ENCODE results near the gene KCNN3. TPM values are rescaled to one million over a fixed set of nuclear protein-coding genes. Genes with fewer than 3 reads are reported as not detected.

KCNN3 gene
- total RNA-seq, 1 donor from 2014 or later: 4.3 TPM

- H3F3A ChIP-seq (ENCODE audit: low read depth): peaks cover 16% of the 10 kb centered on the region
- no peak for DNase-seq (ENCODE audit: low spot score)
- Mint-ChIP-seq H3K4me1 (peaks cover 30% of the 10 kb centered on the region), H3K4me3 (no peak overlapping the region), H3K36me3 (no peaks in the 10 kb centered on the region), H3K27ac (no peak overlapping the region), H3K27me3 (ENCODE audit: insufficient read depth, low read depth) (peaks cover 4% of the 10 kb centered on the region), H3K9me3 (no peaks in the 10 kb centered on the region)
- no peak overlapping the region for H3K4me3 ChIP-seq
- H3K4me2 ChIP-seq: no peak overlapping the region
- no peaks in the 10 kb centered on the region for H3K27me3 ChIP-seq
- H2AFZ ChIP-seq (replicated peaks): no peak overlapping the region
- no peak for TF ChIP-seq CTCF (IDR thresholded peaks at IDR 0.05)
- TF ChIP-seq EZH2 (IDR thresholded peaks at IDR 0.05): no peak
- no peak for TF ChIP-seq EZH2phosphoT487 (IDR thresholded peaks at IDR 0.05)
- H3K79me2 ChIP-seq (ENCODE audit: low read depth): no peaks in the 10 kb centered on the region
- H3K4me1 ChIP-seq: peaks cover 23% of the 10 kb centered on the region
- H3K36me3 ChIP-seq: no peaks in the 10 kb centered on the region
- H3K9ac ChIP-seq: no peak overlapping the region
- H4K20me1 ChIP-seq (ENCODE audit: low read depth): no peaks in the 10 kb centered on the region
- H3K27ac ChIP-seq: no peak overlapping the region
- H3K9me3 ChIP-seq (ENCODE audit: low read depth): no peaks in the 10 kb centered on the region
Observed at GRCh38 chr1:154837672-154838171, 32.4 kb downstream of the KCNN3 start.

DNA sequence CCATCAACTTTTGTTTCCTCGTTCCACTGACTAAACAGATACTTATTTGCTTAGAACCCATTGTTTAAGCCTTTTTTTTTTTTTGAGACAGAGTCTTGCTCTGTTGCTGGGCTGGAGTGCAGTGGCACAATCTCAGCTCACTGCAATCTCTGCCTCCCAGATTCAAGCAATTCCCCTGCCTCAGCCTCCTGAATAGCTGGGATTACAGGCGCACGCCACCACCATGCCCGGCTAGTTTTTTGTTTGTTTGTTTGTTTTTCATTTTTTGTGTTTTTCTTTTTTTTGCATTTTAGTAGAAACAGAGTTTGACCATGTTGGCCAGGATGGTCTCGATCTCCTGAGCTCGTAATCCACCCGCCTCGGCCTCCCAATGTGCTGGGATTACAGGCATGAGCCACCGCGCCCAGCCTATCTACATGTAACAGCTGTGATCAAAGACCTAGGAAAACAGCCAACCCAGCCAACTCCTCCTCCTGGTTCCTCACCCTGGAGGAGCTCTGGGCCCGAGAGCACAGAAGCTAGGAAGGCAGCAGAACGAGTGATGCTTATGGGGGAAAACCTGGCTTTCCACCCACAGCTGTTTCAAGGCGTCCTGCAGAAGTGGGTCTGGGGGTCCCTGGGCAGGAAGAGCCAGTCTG is 32.9 kb downstream of the KCNN3 start:
- H3K4me1 ChIP-seq: peaks cover 28% of the 10 kb centered on the region
- no peak overlapping the region for H3K4me3 ChIP-seq
- H3K27ac ChIP-seq: no peak overlapping the region
- H3K4me1 Mint-ChIP-seq: peaks cover 31% of the 10 kb centered on the region
- H3K27ac Mint-ChIP-seq: no peak overlapping the region
- no peaks in the 10 kb centered on the region for H3K27me3 ChIP-seq
- no peaks in the 10 kb centered on the region for H3K36me3 ChIP-seq
- no peaks in the 10 kb centered on the region for H3K79me2 ChIP-seq (ENCODE audit: low read depth)
- no peak overlapping the region for H3K4me2 ChIP-seq
- no peak overlapping the region for H2AFZ ChIP-seq (replicated peaks)
- no peak for TF ChIP-seq EZH2phosphoT487 (IDR thresholded peaks at IDR 0.05)
- no peak for TF ChIP-seq EZH2 (IDR thresholded peaks at IDR 0.05)
- TF ChIP-seq CTCF (IDR thresholded peaks at IDR 0.05): no peak
- H3K4me3 Mint-ChIP-seq: no peak overlapping the region
- H3K9me3 Mint-ChIP-seq: no peaks in the 10 kb centered on the region
- peaks cover 16% of the 10 kb centered on the region for H3F3A ChIP-seq (ENCODE audit: low read depth)
- H3K9ac ChIP-seq: no peak overlapping the region
- H3K9me3 ChIP-seq (ENCODE audit: low read depth): no peaks in the 10 kb centered on the region
- H3K27me3 Mint-ChIP-seq (ENCODE audit: insufficient read depth, low read depth): peaks cover 4% of the 10 kb centered on the region
- no peaks in the 10 kb centered on the region for H3K36me3 Mint-ChIP-seq
- DNase-seq (ENCODE audit: low spot score): no peak
- H4K20me1 ChIP-seq (ENCODE audit: low read depth): no peaks in the 10 kb centered on the region

- no peak overlapping the region for H3K4me3 ChIP-seq
- H3K27ac Mint-ChIP-seq: peak overlapping the region; percentile 50
- H3K79me2 ChIP-seq (ENCODE audit: low read depth): no peaks in the 10 kb centered on the region
- peaks cover 23% of the 10 kb centered on the region for H3K4me1 ChIP-seq
- H3K27ac ChIP-seq: no peak overlapping the region
- H3K4me2 ChIP-seq: no peak overlapping the region
- H3K27me3 ChIP-seq: no peaks in the 10 kb centered on the region
- no peak overlapping the region for H3K4me3 Mint-ChIP-seq
- H3K9me3 Mint-ChIP-seq: no peaks in the 10 kb centered on the region
- H3K27me3 Mint-ChIP-seq (ENCODE audit: insufficient read depth, low read depth): peaks cover 2% of the 10 kb centered on the region
- peaks cover 28% of the 10 kb centered on the region for H3K4me1 Mint-ChIP-seq
- no peaks in the 10 kb centered on the region for H3K9me3 ChIP-seq (ENCODE audit: low read depth)
- H2AFZ ChIP-seq (replicated peaks): no peak overlapping the region
- peaks cover 7% of the 10 kb centered on the region for H3F3A ChIP-seq (ENCODE audit: low read depth)
- TF ChIP-seq EZH2 (IDR thresholded peaks at IDR 0.05): no peak
- no peak for TF ChIP-seq EZH2phosphoT487 (IDR thresholded peaks at IDR 0.05)
- no peak for TF ChIP-seq CTCF (IDR thresholded peaks at IDR 0.05)
- no peaks in the 10 kb centered on the region for H3K36me3 Mint-ChIP-seq
- H4K20me1 ChIP-seq (ENCODE audit: low read depth): no peaks in the 10 kb centered on the region
- no peak overlapping the region for H3K9ac ChIP-seq
- no peak for DNase-seq (ENCODE audit: low spot score)
- no peaks in the 10 kb centered on the region for H3K36me3 ChIP-seq
Observed at GRCh38 chr1:154835531-154836324, 34.4 kb downstream of the KCNN3 start.
